HepG2 (cell line): ENCODE measurements around the gene FBXO41. TPM values are rescaled to one million over a fixed set of nuclear protein-coding genes. Genes with fewer than 3 reads are reported as not detected.
A peak's percentile ranks its signal among the peaks of the same experiment; 100 is the strongest.

Experiments
- CBX1 ChIP-seq: IDR thresholded peaks from one replicate; pipeline ENCODE4 v1.6.1; 2016; ENCODE audit warnings: antibody characterized with exemption, low read depth
- DNMT3B ChIP-seq: conservative IDR thresholded peaks from 2 replicates; pipeline ENCODE4 v1.6.1; 2016; ENCODE audit warnings: missing biosample characterization, control low read depth
- ESRRA ChIP-seq: sonication (generic); formaldehyde crosslinking; IDR thresholded peaks from 2 replicates; pipeline ENCODE4 v1.5.1; 2020; ENCODE audit warnings: mild to moderate bottlenecking, low read depth, missing genetic modification reagents
- MIXL1 ChIP-seq: IDR thresholded peaks from 2 replicates; pipeline ENCODE4 v1.6.1; 2016
- POGZ ChIP-seq: sonication (generic); formaldehyde crosslinking; IDR thresholded peaks from 2 replicates; pipeline ENCODE4 v1.4.0; 2020; ENCODE audit warnings: mild to moderate bottlenecking, missing genetic modification reagents
- SYNCRIP ChIP-seq: fragments of 200-400 bp; formaldehyde crosslinking; IDR thresholded peaks from 2 replicates; pipeline ENCODE4 v1.6.1; 2018; ENCODE audit warnings: mild to moderate bottlenecking, low read depth, low read length; ENCODE audit not compliant: insufficient read depth
- WIZ ChIP-seq: sonication (generic); formaldehyde crosslinking; IDR thresholded peaks from 2 replicates; pipeline ENCODE4 v1.5.1; 2020; ENCODE audit warnings: mild to moderate bottlenecking, missing genetic modification reagents
- ZFP41 ChIP-seq: sonication (generic); formaldehyde crosslinking; IDR thresholded peaks from 2 replicates; pipeline ENCODE4 v1.4.0; 2020; ENCODE audit warnings: mild to moderate bottlenecking, missing genetic modification reagents, borderline replicate concordance
- ZKSCAN1 ChIP-seq: fragments of 150-350 bp; IDR thresholded peaks from 2 replicates; pipeline ENCODE4 v1.6.1; 2014; ENCODE audit warnings: low read length
- ZNF550 ChIP-seq: sonication (generic); formaldehyde crosslinking; IDR thresholded peaks from 2 replicates; pipeline ENCODE4 v1.4.0; 2020; ENCODE audit warnings: mild to moderate bottlenecking, missing genetic modification reagents, borderline replicate concordance
- ZNF577 ChIP-seq: sonication (generic); formaldehyde crosslinking; IDR thresholded peaks from 2 replicates; pipeline ENCODE4 v1.4.0; 2020; ENCODE audit warnings: mild to moderate bottlenecking, low read depth, missing genetic modification reagents, borderline replicate concordance
- ZNF607 ChIP-seq: sonication (generic); formaldehyde crosslinking; IDR thresholded peaks from 2 replicates; pipeline ENCODE4 v1.5.1; 2020; ENCODE audit warnings: missing genetic modification reagents, mild to moderate bottlenecking, borderline replicate concordance
- ZNF776 ChIP-seq: sonication (generic); formaldehyde crosslinking; IDR thresholded peaks from 2 replicates; pipeline ENCODE4 v1.4.0; 2020; ENCODE audit warnings: mild to moderate bottlenecking, missing genetic modification reagents
- polyA plus RNA-seq, 8 experiments: library from polyadenylated mRNA; depleted of rRNA in 3 of 8; stranded (reverse) in 7 of 8; unstranded in 1 of 8; fragments of >200 nt; fragmentation: Illumina TruSeq in 4 of 8; extraction: Trizol in 4 of 8; gene quantifications; 2 replicates each; pipeline versions ENCODE4 v1.2.1 to v1.2.3, GENCODE V29; 2011 to 2016; ENCODE audit warnings: low read depth in 4 of 8, missing spikeins in 1 of 8, mixed read lengths in 1 of 8; ENCODE audit not compliant: insufficient read depth in 1 of 8
- total RNA-seq, 5 experiments: library from RNA; depleted of rRNA; stranded (reverse); fragments of >200 nt; fragmentation: Illumina TruSeq; extraction: Trizol; gene quantifications; 2 replicates each; pipeline ENCODE4 v1.2.3, GENCODE V29; 2016; ENCODE audit warnings: low read depth in 1 of 5
- TF ChIP-seq, protein P1 (sequence below), 2 experiments: fragments of 450-650 bp in 1 of 2; sonication (generic) in 1 of 2; formaldehyde crosslinking in 1 of 2; IDR thresholded peaks; 2 replicates each; pipeline versions ENCODE4 v1.6.1 to v1.8.0; 2016 to 2022; ENCODE audit warnings: antibody characterized with exemption in 1 of 2, mild to moderate bottlenecking in 1 of 2, missing genetic modification reagents in 1 of 2
- TF ChIP-seq, protein P2 (sequence below): sonication (generic); formaldehyde crosslinking; IDR thresholded peaks from 2 replicates; pipeline ENCODE4 v1.8.1; 2022; ENCODE audit warnings: mild to moderate bottlenecking, missing genetic modification reagents
- TF ChIP-seq, protein P3 (sequence below): sonication (generic); formaldehyde crosslinking; IDR thresholded peaks from 2 replicates; pipeline ENCODE4 v1.5.0; 2020; ENCODE audit warnings: missing genetic modification reagents

Gene FBXO41
- total and polyA plus RNA-seq, 2 of the 13 experiments (the other 11 are each of a cell fraction or from before 2014, with no cell fraction given) = 4.2 to 10.3 TPM

DNA sequence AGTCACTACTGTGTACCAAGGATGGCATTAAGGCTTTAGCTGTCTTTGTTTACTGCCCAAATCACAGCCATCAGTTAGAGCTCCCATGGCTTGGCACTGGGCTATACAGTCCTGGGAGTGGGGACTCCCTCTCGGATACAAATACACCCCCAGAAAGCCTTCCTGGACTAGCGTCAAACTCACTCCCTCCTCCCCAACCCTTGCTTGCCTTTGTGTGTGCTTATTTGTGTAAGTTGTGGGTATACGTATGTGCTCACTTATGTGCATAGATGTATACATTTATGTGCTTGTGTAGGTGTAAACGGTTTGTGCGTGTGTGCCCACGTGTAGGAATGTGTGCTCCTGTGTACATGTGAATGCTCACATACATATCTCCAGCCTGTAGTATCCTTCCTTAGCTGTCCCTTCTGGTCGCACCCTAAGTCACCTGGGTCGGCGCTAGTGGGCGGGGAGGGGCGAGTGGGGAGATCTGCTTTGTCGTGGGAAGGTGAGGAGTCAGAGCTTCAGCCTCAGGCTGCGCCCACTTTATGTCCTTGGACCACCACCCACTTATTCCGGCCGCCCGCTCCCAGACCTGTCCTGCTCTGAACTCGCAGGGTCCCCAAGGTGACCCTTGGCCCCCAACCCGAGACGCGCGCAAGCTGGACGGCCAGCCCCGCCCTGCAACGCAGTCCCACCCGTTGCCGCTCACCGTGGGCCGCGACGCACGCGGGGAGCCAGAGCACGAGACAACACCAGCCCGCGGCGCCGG is 51.7 kb downstream of the FBXO41 start (continued):
- TF ChIP-seq, protein P1, sequence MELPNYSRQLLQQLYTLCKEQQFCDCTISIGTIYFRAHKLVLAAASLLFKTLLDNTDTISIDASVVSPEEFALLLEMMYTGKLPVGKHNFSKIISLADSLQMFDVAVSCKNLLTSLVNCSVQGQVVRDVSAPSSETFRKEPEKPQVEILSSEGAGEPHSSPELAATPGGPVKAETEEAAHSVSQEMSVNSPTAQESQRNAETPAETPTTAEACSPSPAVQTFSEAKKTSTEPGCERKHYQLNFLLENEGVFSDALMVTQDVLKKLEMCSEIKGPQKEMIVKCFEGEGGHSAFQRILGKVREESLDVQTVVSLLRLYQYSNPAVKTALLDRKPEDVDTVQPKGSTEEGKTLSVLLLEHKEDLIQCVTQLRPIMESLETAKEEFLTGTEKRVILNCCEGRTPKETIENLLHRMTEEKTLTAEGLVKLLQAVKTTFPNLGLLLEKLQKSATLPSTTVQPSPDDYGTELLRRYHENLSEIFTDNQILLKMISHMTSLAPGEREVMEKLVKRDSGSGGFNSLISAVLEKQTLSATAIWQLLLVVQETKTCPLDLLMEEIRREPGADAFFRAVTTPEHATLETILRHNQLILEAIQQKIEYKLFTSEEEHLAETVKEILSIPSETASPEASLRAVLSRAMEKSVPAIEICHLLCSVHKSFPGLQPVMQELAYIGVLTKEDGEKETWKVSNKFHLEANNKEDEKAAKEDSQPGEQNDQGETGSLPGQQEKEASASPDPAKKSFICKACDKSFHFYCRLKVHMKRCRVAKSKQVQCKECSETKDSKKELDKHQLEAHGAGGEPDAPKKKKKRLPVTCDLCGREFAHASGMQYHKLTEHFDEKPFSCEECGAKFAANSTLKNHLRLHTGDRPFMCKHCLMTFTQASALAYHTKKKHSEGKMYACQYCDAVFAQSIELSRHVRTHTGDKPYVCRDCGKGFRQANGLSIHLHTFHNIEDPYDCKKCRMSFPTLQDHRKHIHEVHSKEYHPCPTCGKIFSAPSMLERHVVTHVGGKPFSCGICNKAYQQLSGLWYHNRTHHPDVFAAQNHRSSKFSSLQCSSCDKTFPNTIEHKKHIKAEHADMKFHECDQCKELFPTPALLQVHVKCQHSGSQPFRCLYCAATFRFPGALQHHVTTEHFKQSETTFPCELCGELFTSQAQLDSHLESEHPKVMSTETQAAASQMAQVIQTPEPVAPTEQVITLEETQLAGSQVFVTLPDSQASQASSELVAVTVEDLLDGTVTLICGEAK (IDR thresholded peaks at IDR 0.05) = no peak
- TF ChIP-seq, protein P1 (CRISPR knock-in tag; IDR thresholded peaks at IDR 0.05) = no peak
- TF ChIP-seq ESRRA (CRISPR knock-in tag) = peak; percentile 77
- no peak; the same call in 1 of the 2 replicates for TF ChIP-seq POGZ (CRISPR knock-in tag)
- no peak for TF ChIP-seq SYNCRIP
- TF ChIP-seq CBX1 = no peak
- no peak for TF ChIP-seq ZKSCAN1
- TF ChIP-seq, protein P2, sequence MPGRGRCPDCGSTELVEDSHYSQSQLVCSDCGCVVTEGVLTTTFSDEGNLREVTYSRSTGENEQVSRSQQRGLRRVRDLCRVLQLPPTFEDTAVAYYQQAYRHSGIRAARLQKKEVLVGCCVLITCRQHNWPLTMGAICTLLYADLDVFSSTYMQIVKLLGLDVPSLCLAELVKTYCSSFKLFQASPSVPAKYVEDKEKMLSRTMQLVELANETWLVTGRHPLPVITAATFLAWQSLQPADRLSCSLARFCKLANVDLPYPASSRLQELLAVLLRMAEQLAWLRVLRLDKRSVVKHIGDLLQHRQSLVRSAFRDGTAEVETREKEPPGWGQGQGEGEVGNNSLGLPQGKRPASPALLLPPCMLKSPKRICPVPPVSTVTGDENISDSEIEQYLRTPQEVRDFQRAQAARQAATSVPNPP = no peak
- TF ChIP-seq, protein P3, sequence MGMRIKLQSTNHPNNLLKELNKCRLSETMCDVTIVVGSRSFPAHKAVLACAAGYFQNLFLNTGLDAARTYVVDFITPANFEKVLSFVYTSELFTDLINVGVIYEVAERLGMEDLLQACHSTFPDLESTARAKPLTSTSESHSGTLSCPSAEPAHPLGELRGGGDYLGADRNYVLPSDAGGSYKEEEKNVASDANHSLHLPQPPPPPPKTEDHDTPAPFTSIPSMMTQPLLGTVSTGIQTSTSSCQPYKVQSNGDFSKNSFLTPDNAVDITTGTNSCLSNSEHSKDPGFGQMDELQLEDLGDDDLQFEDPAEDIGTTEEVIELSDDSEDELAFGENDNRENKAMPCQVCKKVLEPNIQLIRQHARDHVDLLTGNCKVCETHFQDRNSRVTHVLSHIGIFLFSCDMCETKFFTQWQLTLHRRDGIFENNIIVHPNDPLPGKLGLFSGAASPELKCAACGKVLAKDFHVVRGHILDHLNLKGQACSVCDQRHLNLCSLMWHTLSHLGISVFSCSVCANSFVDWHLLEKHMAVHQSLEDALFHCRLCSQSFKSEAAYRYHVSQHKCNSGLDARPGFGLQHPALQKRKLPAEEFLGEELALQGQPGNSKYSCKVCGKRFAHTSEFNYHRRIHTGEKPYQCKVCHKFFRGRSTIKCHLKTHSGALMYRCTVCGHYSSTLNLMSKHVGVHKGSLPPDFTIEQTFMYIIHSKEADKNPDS (CRISPR knock-in tag) = peak; percentile 47; the same call in 1 of the 2 replicates
- TF ChIP-seq ZNF776 (CRISPR knock-in tag) = peak; percentile 28
- no peak for TF ChIP-seq WIZ
- no peak for TF ChIP-seq ZNF577 (CRISPR knock-in tag)
- TF ChIP-seq ZNF550 = 0 out of 2 replicates have a peak, but pooled peaks have one; percentile 65
- TF ChIP-seq ZFP41 (CRISPR knock-in tag) = no peak
- no peak for TF ChIP-seq DNMT3B (CRISPR knock-in tag)
- TF ChIP-seq ZNF607 (CRISPR knock-in tag) = no peak
- no peak for TF ChIP-seq MIXL1
